HUES6 (cell line): ENCODE data around the gene BAG5.
A peak's percentile ranks its signal among the peaks of the same experiment; 100 is the strongest.

Source experiments
- H3K27ac ChIP-seq: 2 replicates; pipeline ENCODE4 v1.7.0; 2013; ENCODE audit warnings: low read depth, mild to moderate bottlenecking, low read length, inconsistent platforms
- H3K27me3 ChIP-seq: 2 replicates; pipeline ENCODE4 v1.6.1; 2013; ENCODE audit warnings: low read length; ENCODE audit not compliant: control insufficient read depth, insufficient read depth
- H3K36me3 ChIP-seq: 2 replicates; pipeline ENCODE4 v1.6.1; 2013; ENCODE audit warnings: low read length; ENCODE audit not compliant: control insufficient read depth, insufficient read depth
- H3K4me1 ChIP-seq: 2 replicates; pipeline ENCODE4 v1.6.1; 2013; ENCODE audit warnings: low read length; ENCODE audit not compliant: control insufficient read depth, insufficient read depth
- H3K4me3 ChIP-seq: 2 replicates; pipeline ENCODE4 v1.5.1; 2013; ENCODE audit warnings: low read depth, low read length
- H3K9ac ChIP-seq: one replicate; pipeline ENCODE4 v1.6.1; 2013; ENCODE audit warnings: mild to moderate bottlenecking, low read length
- H3K9me3 ChIP-seq: 2 replicates; pipeline ENCODE4 v1.6.1; 2013; ENCODE audit warnings: low read depth, low read length; ENCODE audit not compliant: control insufficient read depth, insufficient read depth

The BAG5 gene

DNA sequence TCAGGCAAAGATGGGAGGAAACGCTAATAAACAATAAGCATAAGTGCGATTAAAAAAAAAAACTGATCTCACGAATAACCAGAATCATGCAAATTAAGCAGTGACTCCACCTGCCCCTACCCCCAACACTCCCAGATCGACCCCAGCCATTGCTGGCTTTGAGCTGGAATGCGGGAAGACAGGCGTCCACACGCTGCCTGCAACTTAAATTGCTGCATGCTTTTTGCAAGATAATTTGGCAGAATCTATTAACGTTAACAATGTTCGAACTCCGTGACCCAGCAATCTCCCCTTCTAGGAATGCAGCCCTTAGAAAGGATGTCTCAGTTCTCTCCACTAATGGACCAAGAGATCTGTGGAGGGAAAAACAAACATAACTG is 38.9 kb downstream of the BAG5 start:
- Histone ChIP-seq H3K4me3 (peak overlapping the region; percentile 68), H3K27ac (no peak overlapping the region), H3K9me3 (no peaks in the 10 kb centered on the region), H3K4me1 (peaks cover 29% of the 10 kb centered on the region), H3K27me3 (peaks cover 22% of the 10 kb centered on the region), H3K36me3 (peaks cover 18% of the 10 kb centered on the region), H3K9ac (peak overlapping the region; percentile 9)

DNA sequence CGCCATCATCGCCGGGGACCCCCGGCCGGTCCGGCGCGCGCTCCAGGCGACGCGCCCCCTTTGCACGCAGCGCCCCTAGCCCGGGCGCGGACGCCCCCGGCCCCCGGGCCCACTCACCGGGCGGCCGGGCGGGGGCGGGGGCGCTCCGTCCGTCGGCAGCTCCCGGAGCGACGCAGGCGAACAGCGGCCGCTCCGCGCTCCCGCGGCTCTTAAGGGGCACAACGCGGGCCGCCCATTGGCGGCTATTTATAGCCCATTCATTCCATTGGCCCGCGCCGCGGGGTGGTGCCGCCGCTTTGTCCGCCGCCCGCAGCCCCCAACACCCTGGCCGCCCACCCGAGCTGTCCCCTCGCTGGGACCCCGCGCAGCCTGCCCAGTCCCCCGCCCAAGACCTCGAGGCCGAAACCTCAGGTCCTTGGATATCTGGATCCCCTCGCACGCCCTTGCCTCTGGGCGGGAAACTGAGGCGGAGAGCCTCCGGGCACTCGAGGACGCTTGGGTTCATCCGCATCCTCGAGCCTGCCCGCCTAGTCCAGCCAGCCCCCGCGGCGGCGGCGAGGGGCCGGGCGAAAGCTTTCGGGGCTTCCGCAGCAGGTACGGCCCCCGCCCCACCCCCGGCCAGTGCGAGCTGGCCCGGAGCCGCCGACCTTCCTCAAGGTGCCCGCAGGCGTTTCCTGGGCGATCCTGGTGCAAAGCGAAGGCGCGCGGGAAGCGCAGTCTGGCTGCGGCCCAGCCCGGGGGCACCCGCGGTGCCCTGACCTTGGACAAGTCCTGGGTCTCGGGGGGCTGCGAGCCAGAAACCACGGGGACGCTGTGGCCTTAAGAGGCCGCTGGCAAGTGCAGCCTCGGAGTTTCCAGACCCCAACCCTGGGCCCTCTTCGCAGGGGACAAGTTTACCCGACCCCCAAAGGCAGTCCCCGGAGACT is 39.5 kb downstream of the BAG5 start, which contains the start of gene CKB:
CKB (minus strand) TSS at position 182 of the 926 bp plus-strand sequence. CDS start 337 bp downstream, outside the sequence.
- Histone ChIP-seq H3K9me3 (no peaks in the 10 kb centered on the region), H3K36me3 (peaks cover 18% of the 10 kb centered on the region), H3K27me3 (peaks cover 22% of the 10 kb centered on the region), H3K9ac (peak within 1 kb of the TSS; percentile 80), H3K27ac (peak within 1 kb of the TSS; percentile 34; the same call in 1 of the 2 replicates), H3K4me3 (peak within 1 kb of the TSS; percentile 68), H3K4me1 (peaks cover 28% of the 10 kb centered on the region)

DNA sequence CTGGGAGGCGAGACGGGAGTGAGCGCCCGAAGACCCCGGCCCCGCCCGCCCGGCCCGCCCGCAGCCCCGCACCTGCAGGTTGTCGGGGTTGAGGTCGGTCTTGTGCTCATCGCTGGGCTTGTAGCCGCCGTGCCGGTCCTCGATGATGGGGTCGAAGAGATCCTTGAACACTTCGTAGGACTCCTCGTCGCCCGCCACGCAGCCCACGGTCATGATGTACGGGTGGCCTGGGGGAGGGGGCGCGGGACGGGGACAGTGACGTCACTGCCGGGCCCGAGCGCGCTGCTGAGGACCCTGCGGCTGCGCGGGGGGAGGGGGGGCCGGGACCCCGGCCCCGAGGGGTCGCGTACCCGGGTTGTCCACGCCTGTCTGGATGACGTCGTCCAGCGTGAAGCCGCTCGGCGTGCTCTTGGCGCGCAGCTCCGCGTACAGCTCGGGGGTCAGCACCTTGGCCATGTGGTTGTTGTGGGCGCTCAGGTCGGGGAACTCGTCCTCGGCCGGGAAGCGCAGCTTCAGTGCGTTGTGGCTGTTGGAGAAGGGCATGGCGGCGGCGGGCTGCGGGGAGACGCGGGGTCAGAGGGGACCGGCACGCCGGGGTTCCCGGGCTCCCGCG is 40.4 kb downstream of the BAG5 start:
- Histone ChIP-seq H3K4me3 (peak overlapping the region; percentile 68), H3K9me3 (no peaks in the 10 kb centered on the region), H3K4me1 (peaks cover 29% of the 10 kb centered on the region), H3K27me3 (peaks cover 22% of the 10 kb centered on the region), H3K9ac (peak overlapping the region; percentile 80), H3K27ac (no peak overlapping the region), H3K36me3 (peaks cover 18% of the 10 kb centered on the region)

DNA sequence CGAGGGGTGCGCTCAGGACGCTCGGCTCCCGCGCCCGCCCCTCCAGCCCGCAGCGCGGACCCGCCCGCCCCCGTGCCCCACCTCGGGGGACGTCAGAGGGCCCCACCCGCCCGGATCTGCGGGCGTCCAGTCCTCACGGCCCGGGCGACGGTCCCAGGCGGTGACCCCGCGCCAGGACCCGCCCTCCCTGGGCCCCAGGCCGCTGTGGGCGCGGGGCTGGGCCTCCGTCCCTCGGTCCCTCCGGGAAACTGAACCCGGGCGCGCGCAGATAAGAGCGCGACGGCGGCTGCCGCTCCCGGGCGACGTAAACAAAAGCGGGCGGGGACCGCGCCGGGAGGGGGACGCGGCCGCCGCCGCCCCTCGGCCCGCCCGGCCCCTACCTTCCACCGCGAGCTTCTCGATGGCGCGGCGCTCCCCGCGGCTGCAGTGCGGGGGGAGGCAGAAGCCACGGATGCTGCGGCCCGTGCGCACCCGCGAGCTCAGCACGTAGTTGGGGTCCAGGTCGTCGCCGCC is 41.0 kb downstream of the BAG5 start:
- no peak overlapping the region for H3K27ac ChIP-seq

DNA sequence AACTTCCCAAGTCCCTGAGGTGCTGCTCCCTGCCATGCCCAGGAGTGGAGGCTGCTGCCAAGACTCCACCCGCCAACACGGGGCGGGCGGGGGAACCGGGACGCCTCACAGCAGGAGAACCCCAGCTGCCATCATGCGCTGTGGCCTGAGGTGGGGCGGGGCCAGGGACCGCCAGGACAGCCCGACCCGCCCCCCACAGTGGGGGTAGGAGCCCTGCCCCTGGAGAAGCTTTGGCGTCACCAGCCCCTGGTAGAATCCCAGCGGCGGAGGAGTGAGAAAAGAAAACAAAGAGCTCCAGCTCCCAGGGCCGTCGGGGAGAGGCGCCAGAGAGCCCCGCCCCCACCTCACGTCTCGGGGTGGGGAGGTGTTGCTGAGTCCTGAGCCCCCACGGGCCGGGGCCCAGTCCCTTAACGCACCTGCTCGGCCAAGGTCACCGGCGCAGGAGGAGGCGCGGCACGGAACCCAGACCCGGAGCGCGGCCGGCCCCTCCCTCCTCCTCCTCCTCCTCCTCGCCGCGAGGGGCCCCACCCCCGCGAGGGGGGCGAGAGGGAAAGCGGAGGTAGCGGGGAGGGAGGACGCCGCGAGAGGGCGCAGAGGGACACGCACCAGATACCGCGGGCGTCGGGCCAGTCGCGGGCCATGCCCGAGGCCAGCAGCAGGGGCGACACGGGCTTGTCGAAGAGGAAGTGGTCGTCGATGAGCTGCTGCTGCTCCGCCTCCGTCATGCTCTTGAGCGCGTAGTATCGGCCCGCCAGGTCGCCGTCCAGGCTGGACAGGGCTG is 41.6 kb downstream of the BAG5 start:
- H3K4me3 ChIP-seq: peak overlapping the region; percentile 68
- H3K36me3 ChIP-seq: peaks cover 18% of the 10 kb centered on the region
- peaks cover 22% of the 10 kb centered on the region for H3K27me3 ChIP-seq
- no peak overlapping the region for H3K27ac ChIP-seq
- no peaks in the 10 kb centered on the region for H3K9me3 ChIP-seq
- H3K4me1 ChIP-seq: peaks cover 29% of the 10 kb centered on the region
- H3K9ac ChIP-seq: peak overlapping the region; percentile 34

More for the DNA sequence above, 41.0 kb downstream of the BAG5 start:
- H3K9me3 ChIP-seq: no peaks in the 10 kb centered on the region
- peaks cover 22% of the 10 kb centered on the region for H3K27me3 ChIP-seq
- peaks cover 29% of the 10 kb centered on the region for H3K4me1 ChIP-seq
- H3K4me3 ChIP-seq: peak overlapping the region; percentile 68
- peaks cover 18% of the 10 kb centered on the region for H3K36me3 ChIP-seq
- H3K9ac ChIP-seq: peak overlapping the region; percentile 80

DNA sequence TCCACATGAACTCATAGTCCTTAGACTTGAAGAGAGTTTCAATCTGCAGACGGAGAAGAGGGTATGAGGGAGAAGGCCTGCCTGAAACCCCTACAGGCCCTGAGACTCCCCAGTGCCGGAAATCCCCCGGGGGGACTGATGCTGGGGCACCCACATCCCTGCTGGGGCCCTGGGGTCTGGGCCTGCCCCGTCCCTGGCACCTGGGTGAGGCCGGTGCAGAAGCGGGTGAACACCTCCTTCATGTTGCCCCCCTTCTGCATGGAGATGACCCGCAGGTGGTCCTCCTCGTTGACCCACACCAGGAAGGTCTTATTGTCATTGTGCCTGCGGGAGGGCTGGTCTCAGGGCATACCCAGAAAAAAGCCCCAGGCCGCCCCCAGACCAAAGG is 42.2 kb downstream of the BAG5 start:
- H3K9ac ChIP-seq: no peak overlapping the region
- H3K4me3 ChIP-seq: peak overlapping the region; percentile 68
- no peaks in the 10 kb centered on the region for H3K9me3 ChIP-seq
- H3K36me3 ChIP-seq: peaks cover 18% of the 10 kb centered on the region
- no peak overlapping the region for H3K27ac ChIP-seq
- H3K27me3 ChIP-seq: peaks cover 22% of the 10 kb centered on the region
- H3K4me1 ChIP-seq: peaks cover 29% of the 10 kb centered on the region

DNA sequence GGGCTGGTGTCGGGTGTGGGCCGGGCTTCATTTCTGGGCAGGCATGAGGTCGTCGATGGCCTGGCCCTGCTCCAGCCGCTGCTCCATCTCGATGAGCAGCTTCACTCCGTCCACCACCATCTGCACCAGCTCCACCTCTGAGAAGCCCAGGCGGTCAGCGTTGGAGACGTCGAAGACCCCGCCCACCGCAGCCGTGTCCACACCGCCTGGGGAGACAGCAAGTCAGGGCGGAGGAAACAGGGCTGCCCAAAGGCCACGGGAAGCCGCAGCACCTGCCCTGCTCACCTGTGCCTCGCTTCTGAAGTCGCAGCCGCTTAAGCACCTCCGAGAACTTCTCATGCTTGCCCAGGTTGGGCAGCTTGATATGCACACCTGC is 42.6 kb downstream of the BAG5 start:
- H3K9ac ChIP-seq: no peak overlapping the region
- H3K4me3 ChIP-seq: no peak overlapping the region
- peaks cover 29% of the 10 kb centered on the region for H3K4me1 ChIP-seq
- peaks cover 20% of the 10 kb centered on the region for H3K27me3 ChIP-seq
- no peak overlapping the region for H3K27ac ChIP-seq
- peaks cover 18% of the 10 kb centered on the region for H3K36me3 ChIP-seq
- H3K9me3 ChIP-seq: no peaks in the 10 kb centered on the region

DNA sequence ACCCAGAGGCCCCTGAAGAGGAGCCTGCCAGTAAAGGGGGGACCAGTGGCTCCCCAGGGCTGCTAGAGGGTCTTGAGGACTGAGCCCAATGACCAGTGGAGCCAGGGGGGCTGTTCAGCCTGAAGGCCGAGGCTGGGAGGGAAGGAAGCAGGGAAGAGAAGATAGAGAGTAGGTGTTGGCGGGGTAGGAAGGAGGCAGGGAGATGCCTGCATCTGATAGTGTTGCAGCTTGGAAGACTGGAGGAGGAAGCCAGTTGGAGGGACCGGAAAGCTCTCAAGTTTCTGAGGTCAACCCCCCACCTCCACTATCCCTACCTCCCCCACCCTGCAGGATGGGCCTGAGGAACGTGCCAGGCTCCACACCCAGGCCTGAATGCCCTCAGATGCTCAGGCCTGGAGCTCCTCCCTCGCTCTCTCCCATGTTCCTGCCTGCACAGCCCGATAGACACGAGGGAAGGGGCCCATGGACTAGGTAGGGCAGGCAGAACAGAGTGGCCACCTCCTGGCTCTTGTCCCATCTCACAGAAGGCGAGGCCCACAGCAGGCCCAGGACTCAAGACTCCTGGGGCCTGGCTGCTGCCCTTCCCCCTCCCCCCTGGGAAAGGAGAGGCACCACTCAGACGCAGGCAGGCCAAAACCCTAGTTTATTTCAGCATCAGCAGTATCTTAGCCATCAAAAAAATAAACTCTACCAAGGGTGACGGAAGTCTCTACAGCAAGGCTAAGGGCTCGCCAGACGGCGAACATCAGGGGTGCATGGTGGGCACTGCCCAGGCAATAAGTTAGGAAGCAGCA is 43.2 kb downstream of the BAG5 start:
- Histone ChIP-seq H3K4me3 (no peak overlapping the region), H3K36me3 (peaks cover 18% of the 10 kb centered on the region), H3K4me1 (peaks cover 26% of the 10 kb centered on the region), H3K9ac (no peak overlapping the region), H3K27me3 (peaks cover 15% of the 10 kb centered on the region), H3K27ac (no peak overlapping the region), H3K9me3 (no peaks in the 10 kb centered on the region)

DNA sequence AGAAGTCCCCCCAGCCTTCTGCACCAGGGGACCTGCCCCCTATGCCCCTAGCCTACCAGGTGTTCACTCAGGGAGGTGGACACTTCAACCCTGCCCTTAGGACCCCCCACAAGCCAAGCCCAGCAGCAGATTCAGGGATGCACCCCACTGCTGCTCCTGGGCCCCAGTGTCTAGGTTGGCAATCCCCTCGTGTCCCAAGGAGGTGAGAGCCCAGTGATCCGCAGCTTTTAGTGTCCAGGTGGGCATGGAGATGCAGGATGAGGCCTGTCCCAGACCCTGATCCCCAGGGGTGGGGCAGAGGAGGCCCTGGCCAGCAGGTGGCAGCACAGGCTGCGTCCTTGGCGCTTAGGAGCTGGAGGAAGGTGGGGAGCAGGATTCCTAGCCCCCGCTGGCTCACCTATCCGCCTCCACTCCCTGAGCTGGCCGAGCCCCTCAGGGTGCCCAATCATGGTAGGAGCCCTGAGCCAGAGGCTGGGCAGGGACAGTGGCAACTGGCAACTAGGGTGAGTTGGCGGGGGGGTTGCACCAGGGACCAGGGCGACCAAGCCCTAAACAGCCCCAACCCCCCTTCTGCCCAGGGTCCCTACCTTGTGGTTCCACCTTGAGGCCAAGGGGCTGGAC is 43.9 kb downstream of the BAG5 start:
- Histone ChIP-seq H3K9me3 (no peaks in the 10 kb centered on the region), H3K4me3 (no peak overlapping the region), H3K9ac (no peak overlapping the region), H3K4me1 (peaks cover 23% of the 10 kb centered on the region), H3K27me3 (peaks cover 8% of the 10 kb centered on the region), H3K27ac (no peak overlapping the region), H3K36me3 (peaks cover 18% of the 10 kb centered on the region)
